SU-DHL-6 (cell line): ENCODE measurements around the gene SDK1.

Experiments
- H2AFZ ChIP-seq: fragments of 200-600 bp; sonication (generic); 2 replicates; pipeline ENCODE4 v1.6.1; 2014; ENCODE audit warnings: low read depth, mild to moderate bottlenecking, moderate library complexity, mixed read lengths, antibody characterized with exemption, low read length; ENCODE audit not compliant: severe bottlenecking
- H3F3A ChIP-seq: fragments of 200-600 bp; shearing (Covaris generic); 2 replicates; pipeline ENCODE4 v1.6.0; 2016; ENCODE audit warnings: antibody characterized with exemption, mild to moderate bottlenecking; ENCODE audit not compliant: insufficient read depth
- H3K27ac ChIP-seq: fragments of 200-600 bp; sonication (generic); 2 replicates; pipeline ENCODE4 v1.5.1; 2016; ENCODE audit warnings: low read depth, mild to moderate bottlenecking, low read length, moderate library complexity, mixed read lengths
- H3K27me3 ChIP-seq: fragments of 200-600 bp; sonication (generic), shearing (Covaris generic); 2 replicates; pipeline ENCODE4 v1.6.0; 2014; ENCODE audit warnings: mild to moderate bottlenecking, low read length
- H3K36me3 ChIP-seq: fragments of 200-600 bp; sonication (generic); 2 replicates; pipeline ENCODE4 v1.6.1; 2014; ENCODE audit warnings: mild to moderate bottlenecking, low read length, mixed read lengths
- H3K4me2 ChIP-seq: fragments of 300-600, 200-600 bp; shearing (Covaris generic), sonication (generic); 2 replicates; pipeline ENCODE4 v1.6.0; 2014; ENCODE audit warnings: low read length, low read depth, mild to moderate bottlenecking; ENCODE audit not compliant: poor library complexity, severe bottlenecking
- H3K4me3 ChIP-seq: fragments of 200-600 bp; sonication (generic); 2 replicates; pipeline ENCODE4 v1.5.1; 2014; ENCODE audit warnings: antibody characterized with exemption, low read length, mild to moderate bottlenecking, mixed read lengths; ENCODE audit not compliant: insufficient read depth, poor library complexity, severe bottlenecking
- H3K79me2 ChIP-seq: fragments of 200-600 bp; sonication (generic); 2 replicates; pipeline ENCODE4 v1.6.1; 2014; ENCODE audit warnings: mild to moderate bottlenecking, low read length, moderate library complexity; ENCODE audit not compliant: insufficient read depth
- H3K9ac ChIP-seq: fragments of 200-600 bp; sonication (generic); 2 replicates; pipeline ENCODE4 v1.7.0; 2014; ENCODE audit warnings: mild to moderate bottlenecking, low read length
- H3K9me2 ChIP-seq: fragments of 200-600 bp; sonication (generic); replicated peaks from 2 replicates; pipeline ENCODE4 v1.6.1; 2014; ENCODE audit warnings: low read length; ENCODE audit not compliant: insufficient read depth
- H3K9me3 ChIP-seq: fragments of 200-600 bp; sonication (generic); 2 replicates; pipeline ENCODE4 v1.6.1; 2014; ENCODE audit warnings: low read length, mixed read lengths; ENCODE audit not compliant: insufficient read depth
- H4K20me1 ChIP-seq: fragments of 200-600 bp; sonication (generic); 2 replicates; pipeline ENCODE4 v1.6.1; 2014; ENCODE audit warnings: low read depth, mild to moderate bottlenecking, antibody characterized with exemption, low read length, moderate library complexity, mixed read lengths
- EZH2phosphoT487 ChIP-seq: fragments of 200-600 bp; sonication (generic), shearing (Covaris generic); conservative IDR thresholded peaks from 2 replicates; pipeline ENCODE4 v1.6.1; 2018; ENCODE audit warnings: mild to moderate bottlenecking, antibody characterized with exemption, low read length, moderate library complexity, mixed read lengths
- TF ChIP-seq, protein P1 (sequence below): fragments of 200-600 bp; sonication (generic); IDR thresholded peaks from one replicate; pipeline ENCODE4 v1.5.1; 2017; ENCODE audit warnings: antibody characterized with exemption, mild to moderate bottlenecking, low read length, moderate library complexity; ENCODE audit not compliant: insufficient read depth, poor library complexity, severe bottlenecking

Gene SDK1

DNA sequence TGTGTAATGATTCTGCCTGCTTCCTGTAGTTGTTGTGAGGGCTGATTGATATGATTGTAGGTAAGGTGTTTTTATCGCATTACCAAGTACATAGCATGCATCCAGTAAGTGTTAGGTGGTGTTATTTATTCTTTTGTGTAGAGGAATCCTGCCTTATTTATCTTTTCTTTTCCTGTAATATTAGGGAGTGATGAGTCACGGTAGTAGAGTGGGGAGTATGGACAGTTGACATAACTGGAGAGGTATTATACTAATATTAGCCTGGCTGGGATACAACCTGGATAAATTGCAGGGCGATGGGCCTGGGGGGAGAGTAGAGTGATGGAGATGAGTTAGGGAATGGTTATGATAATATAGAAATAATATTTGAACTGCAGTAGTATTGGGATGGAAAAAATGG, 9.8 kb downstream of the SDK1 start:
- TF ChIP-seq, protein P1, sequence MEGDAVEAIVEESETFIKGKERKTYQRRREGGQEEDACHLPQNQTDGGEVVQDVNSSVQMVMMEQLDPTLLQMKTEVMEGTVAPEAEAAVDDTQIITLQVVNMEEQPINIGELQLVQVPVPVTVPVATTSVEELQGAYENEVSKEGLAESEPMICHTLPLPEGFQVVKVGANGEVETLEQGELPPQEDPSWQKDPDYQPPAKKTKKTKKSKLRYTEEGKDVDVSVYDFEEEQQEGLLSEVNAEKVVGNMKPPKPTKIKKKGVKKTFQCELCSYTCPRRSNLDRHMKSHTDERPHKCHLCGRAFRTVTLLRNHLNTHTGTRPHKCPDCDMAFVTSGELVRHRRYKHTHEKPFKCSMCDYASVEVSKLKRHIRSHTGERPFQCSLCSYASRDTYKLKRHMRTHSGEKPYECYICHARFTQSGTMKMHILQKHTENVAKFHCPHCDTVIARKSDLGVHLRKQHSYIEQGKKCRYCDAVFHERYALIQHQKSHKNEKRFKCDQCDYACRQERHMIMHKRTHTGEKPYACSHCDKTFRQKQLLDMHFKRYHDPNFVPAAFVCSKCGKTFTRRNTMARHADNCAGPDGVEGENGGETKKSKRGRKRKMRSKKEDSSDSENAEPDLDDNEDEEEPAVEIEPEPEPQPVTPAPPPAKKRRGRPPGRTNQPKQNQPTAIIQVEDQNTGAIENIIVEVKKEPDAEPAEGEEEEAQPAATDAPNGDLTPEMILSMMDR: no peak
- TF ChIP-seq EZH2phosphoT487: no peak
- Histone ChIP-seq H2AFZ (no peak overlapping the region), H3K4me3 (no peak overlapping the region), H3K36me3 (no peaks in the 10 kb centered on the region), H3K27me3 (no peaks in the 10 kb centered on the region), H3K4me2 (no peak overlapping the region), H4K20me1 (no peaks in the 10 kb centered on the region), H3K9ac (no peak overlapping the region), H3K9me3 (no peaks in the 10 kb centered on the region), H3K9me2 (no peaks in the 10 kb centered on the region), H3K27ac (no peak overlapping the region), H3F3A (no peaks in the 10 kb centered on the region), H3K79me2 (no peaks in the 10 kb centered on the region)

DNA sequence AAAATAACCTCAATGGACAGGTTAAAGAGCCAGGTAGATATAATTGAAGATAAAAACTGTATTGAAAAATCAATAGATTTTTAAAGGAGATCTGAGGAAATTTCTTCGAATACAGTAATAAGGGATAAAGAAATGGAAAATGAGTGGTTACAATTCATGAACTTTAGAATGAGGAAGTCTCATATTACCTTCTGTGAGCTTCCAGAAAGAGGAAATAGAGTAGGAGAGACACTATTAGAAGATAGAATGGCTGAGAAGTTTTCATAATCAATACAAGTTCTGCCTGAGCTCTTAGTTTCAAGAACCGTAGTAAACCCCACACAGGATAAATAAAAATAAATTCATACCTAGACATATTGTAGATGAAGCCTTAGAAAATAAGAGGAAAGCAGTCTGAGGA, 11.5 kb downstream of the SDK1 start:
- Histone ChIP-seq H3K9me3 (no peaks in the 10 kb centered on the region), H3K27ac (no peak overlapping the region), H3K79me2 (no peaks in the 10 kb centered on the region), H3F3A (no peaks in the 10 kb centered on the region), H3K4me2 (no peak overlapping the region), H3K4me3 (no peak overlapping the region), H3K9ac (no peak overlapping the region), H3K27me3 (no peaks in the 10 kb centered on the region), H3K9me2 (no peaks in the 10 kb centered on the region), H2AFZ (no peak overlapping the region), H3K36me3 (no peaks in the 10 kb centered on the region), H4K20me1 (no peaks in the 10 kb centered on the region)
- no peak for TF ChIP-seq EZH2phosphoT487
- TF ChIP-seq, protein P1: no peak

DNA sequence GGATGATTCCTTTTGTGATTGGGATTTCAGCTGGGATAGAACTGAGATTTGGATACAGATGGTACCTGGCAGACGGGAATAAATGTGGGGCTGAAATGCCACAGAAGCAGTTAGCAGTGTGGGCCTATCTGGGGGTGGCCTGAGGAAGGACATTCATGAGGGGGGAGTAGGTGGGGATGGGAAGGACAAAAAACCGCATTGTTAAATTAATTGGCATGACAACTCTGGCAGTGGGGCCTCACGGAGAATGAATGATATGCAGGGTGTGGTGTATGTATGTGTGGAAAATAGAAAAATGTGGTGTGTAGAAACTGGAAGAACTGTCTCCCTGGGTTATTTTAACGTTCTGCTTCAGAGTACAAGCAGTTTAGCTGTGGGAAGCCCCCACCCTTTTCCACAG, 17.8 kb downstream of the SDK1 start:
- no peak for TF ChIP-seq EZH2phosphoT487
- TF ChIP-seq, protein P1: no peak
- no peaks in the 10 kb centered on the region for H3K27me3 ChIP-seq

DNA sequence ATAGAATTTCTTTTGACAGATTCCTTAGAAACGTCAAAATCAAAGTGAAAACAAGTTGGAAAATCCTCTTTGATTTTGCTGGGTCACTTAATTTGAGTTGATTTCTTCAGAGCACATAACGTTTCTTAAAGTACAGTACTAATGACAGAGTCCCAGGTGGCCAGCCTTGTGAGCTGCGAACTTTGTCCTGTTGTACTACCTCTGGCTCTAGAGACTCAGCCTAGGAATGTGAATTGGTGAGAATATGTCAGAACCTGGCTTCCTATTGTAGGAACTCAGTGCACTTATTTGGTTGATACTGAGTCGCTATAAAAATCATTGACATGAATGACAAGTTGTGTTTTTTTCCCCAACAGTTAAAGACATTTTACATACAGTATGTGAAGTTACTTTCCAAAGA, 20.2 kb downstream of the SDK1 start:
- no peaks in the 10 kb centered on the region for H3F3A ChIP-seq
- no peak overlapping the region for H3K4me3 ChIP-seq
- no peaks in the 10 kb centered on the region for H4K20me1 ChIP-seq
- no peaks in the 10 kb centered on the region for H3K79me2 ChIP-seq
- 0 out of 2 replicates have a peak, but pooled peaks cover 3% of the 10 kb centered on the region for H3K27me3 ChIP-seq
- TF ChIP-seq, protein P1: no peak
- TF ChIP-seq EZH2phosphoT487: no peak
- H3K36me3 ChIP-seq: no peaks in the 10 kb centered on the region
- H3K9me3 ChIP-seq: no peaks in the 10 kb centered on the region
- H3K9ac ChIP-seq: no peak overlapping the region
- H2AFZ ChIP-seq: no peak overlapping the region
- no peak overlapping the region for H3K27ac ChIP-seq
- H3K9me2 ChIP-seq: no peaks in the 10 kb centered on the region
- H3K4me2 ChIP-seq: no peak overlapping the region

More for the DNA sequence above, 17.8 kb downstream of the SDK1 start:
- Histone ChIP-seq H3K9me2 (no peaks in the 10 kb centered on the region), H3F3A (no peaks in the 10 kb centered on the region), H3K9ac (no peak overlapping the region), H3K36me3 (no peaks in the 10 kb centered on the region), H2AFZ (no peak overlapping the region), H4K20me1 (no peaks in the 10 kb centered on the region), H3K27ac (no peak overlapping the region), H3K79me2 (no peaks in the 10 kb centered on the region), H3K4me3 (no peak overlapping the region), H3K4me2 (no peak overlapping the region), H3K9me3 (no peaks in the 10 kb centered on the region)
